Measurements from ENCODE around the gene MBD2. TPM values are rescaled to one million over a fixed set of nuclear protein-coding genes. Genes with fewer than 3 reads are reported as not detected.
"Not testable (repeated sequence)": the region's sequence is repeated elsewhere in the genome, so short reads cannot be mapped to it uniquely, and the experiment has no call there.

MBD2 gene
- total RNA-seq, 1 experiment from 2014 or later, result 37.0 TPM

- H3F3A ChIP-seq (ENCODE audit: low read length, unreplicated experiment), result no peaks in the 10 kb centered on the region
- DNase-seq (no peak), ATAC-seq (no peak)
- intact Hi-C loops (cut with micrococcal nuclease), result loop anchor here (5.0 to 10.0 kb wide), 2 partner anchors 58 to 134 kb away; partner anchors contain the start of genes C18orf54 and STARD6
- peaks cover 52% of the 10 kb centered on the region for H4K20me1 ChIP-seq (ENCODE audit: low read length)
- CTCF ChIA-PET, result no interaction called here
- no peak overlapping the region for H3K27ac ChIP-seq (ENCODE audit: low read length)
- H3K9me3 ChIP-seq (ENCODE audit: low read length), result no peaks in the 10 kb centered on the region
- no peaks in the 10 kb centered on the region for H3K27me3 ChIP-seq (ENCODE audit: low read length)
- peaks cover 83% of the 10 kb centered on the region for H3K79me2 ChIP-seq (ENCODE audit: low read length)
- TSS peak; percentile 5 for BruUV-seq (replicated peaks)
- POLR2A ChIA-PET (ENCODE audit: unreplicated experiment), result no interaction called here
- no peaks in the 10 kb centered on the region for H3K36me3 ChIP-seq (ENCODE audit: low read depth, low read length)
- H3K4me3 ChIP-seq (ENCODE audit: low read length), result no peak overlapping the region
- no peak overlapping the region for H3K4me2 ChIP-seq (ENCODE audit: low read length)
- H3K9ac ChIP-seq (ENCODE audit: low read length), result no peak overlapping the region
- H2AFZ ChIP-seq (ENCODE audit: low read length), result no peak overlapping the region
- H3K9me2 ChIP-seq (replicated peaks; ENCODE audit: low read length), result no peaks in the 10 kb centered on the region
- TF ChIP-seq, protein P1, sequence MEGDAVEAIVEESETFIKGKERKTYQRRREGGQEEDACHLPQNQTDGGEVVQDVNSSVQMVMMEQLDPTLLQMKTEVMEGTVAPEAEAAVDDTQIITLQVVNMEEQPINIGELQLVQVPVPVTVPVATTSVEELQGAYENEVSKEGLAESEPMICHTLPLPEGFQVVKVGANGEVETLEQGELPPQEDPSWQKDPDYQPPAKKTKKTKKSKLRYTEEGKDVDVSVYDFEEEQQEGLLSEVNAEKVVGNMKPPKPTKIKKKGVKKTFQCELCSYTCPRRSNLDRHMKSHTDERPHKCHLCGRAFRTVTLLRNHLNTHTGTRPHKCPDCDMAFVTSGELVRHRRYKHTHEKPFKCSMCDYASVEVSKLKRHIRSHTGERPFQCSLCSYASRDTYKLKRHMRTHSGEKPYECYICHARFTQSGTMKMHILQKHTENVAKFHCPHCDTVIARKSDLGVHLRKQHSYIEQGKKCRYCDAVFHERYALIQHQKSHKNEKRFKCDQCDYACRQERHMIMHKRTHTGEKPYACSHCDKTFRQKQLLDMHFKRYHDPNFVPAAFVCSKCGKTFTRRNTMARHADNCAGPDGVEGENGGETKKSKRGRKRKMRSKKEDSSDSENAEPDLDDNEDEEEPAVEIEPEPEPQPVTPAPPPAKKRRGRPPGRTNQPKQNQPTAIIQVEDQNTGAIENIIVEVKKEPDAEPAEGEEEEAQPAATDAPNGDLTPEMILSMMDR (conservative IDR thresholded peaks at IDR 0.05; ENCODE audit: low read depth, low read length), result no peak
- TF ChIP-seq EZH2 (IDR thresholded peaks at IDR 0.05; ENCODE audit: low read length, unreplicated experiment), result no peak
- TF ChIP-seq EZH2phosphoT487 (IDR thresholded peaks at IDR 0.05; ENCODE audit: borderline replicate concordance, low read length), result no peak
- peaks cover 23% of the 10 kb centered on the region for H3K4me1 ChIP-seq (ENCODE audit: insufficient read depth, low read length)
Observed at GRCh38 chr18:54220406-54220805, 4.1 kb downstream of the MBD2 start.

GRCh38 chr18:54218803-54219202 lies 5.7 kb downstream of the MBD2 start:
- H3K36me3 ChIP-seq (ENCODE audit: low read depth, low read length); H3K4me3 ChIP-seq (ENCODE audit: low read length); H3K27ac ChIP-seq (ENCODE audit: low read length); H3K9ac ChIP-seq (ENCODE audit: low read length); intact Hi-C loops (cut with micrococcal nuclease); H3K27me3 ChIP-seq (ENCODE audit: low read length); H2AFZ ChIP-seq (ENCODE audit: low read length); POLR2A ChIA-PET (ENCODE audit: unreplicated experiment); H3K9me2 ChIP-seq (replicated peaks; ENCODE audit: low read length); H3K4me2 ChIP-seq (ENCODE audit: low read length); CTCF ChIA-PET; H3K9me3 ChIP-seq (ENCODE audit: low read length); BruUV-seq (replicated peaks); DNase-seq; H3F3A ChIP-seq (ENCODE audit: low read length, unreplicated experiment); ATAC-seq: not testable (repeated sequence)
- Histone ChIP-seq H3K79me2 (ENCODE audit: low read length) (peaks cover 98% of the 10 kb centered on the region), H4K20me1 (ENCODE audit: low read length) (peaks cover 54% of the 10 kb centered on the region), H3K4me1 (ENCODE audit: insufficient read depth, low read length) (peaks cover 19% of the 10 kb centered on the region)

- CTCF ChIA-PET, result no interaction called here
- Histone ChIP-seq H3K9me3 (ENCODE audit: low read length) (no peaks in the 10 kb centered on the region), H3K9me2 (replicated peaks; ENCODE audit: low read length) (no peaks in the 10 kb centered on the region), H3K4me3 (ENCODE audit: low read length) (no peak overlapping the region), H3K79me2 (ENCODE audit: low read length) (peaks cover 98% of the 10 kb centered on the region), H3K9ac (ENCODE audit: low read length) (no peak overlapping the region), H3K27me3 (ENCODE audit: low read length) (no peaks in the 10 kb centered on the region), H4K20me1 (ENCODE audit: low read length) (peaks cover 53% of the 10 kb centered on the region), H2AFZ (ENCODE audit: low read length) (no peak overlapping the region), H3K4me1 (ENCODE audit: insufficient read depth, low read length) (peaks cover 19% of the 10 kb centered on the region), H3K27ac (ENCODE audit: low read length) (no peak overlapping the region), H3F3A (ENCODE audit: low read length, unreplicated experiment) (no peaks in the 10 kb centered on the region), H3K36me3 (ENCODE audit: low read depth, low read length) (no peaks in the 10 kb centered on the region), H3K4me2 (ENCODE audit: low read length) (no peak overlapping the region)
- DNase-seq (no peak), ATAC-seq (no peak)
- no TSS peak for BruUV-seq (replicated peaks)
- TF ChIP-seq EZH2 (IDR thresholded peaks at IDR 0.05; ENCODE audit: low read length, unreplicated experiment), result no peak
- TF ChIP-seq EZH2phosphoT487 (IDR thresholded peaks at IDR 0.05; ENCODE audit: borderline replicate concordance, low read length), result no peak
- TF ChIP-seq, protein P1 (conservative IDR thresholded peaks at IDR 0.05; ENCODE audit: low read depth, low read length), result no peak
- intact Hi-C loops (cut with micrococcal nuclease), result no loop called here
- POLR2A ChIA-PET (ENCODE audit: unreplicated experiment), result no interaction called here
Observed at GRCh38 chr18:54218299-54218698, 6.2 kb downstream of the MBD2 start.
